Measurements from ENCODE around the gene CLK3.
A peak's percentile ranks its signal among the peaks of the same experiment; 100 is the strongest.
"Not testable (repeated sequence)": the region's sequence is repeated elsewhere in the genome, so short reads cannot be mapped to it uniquely, and the experiment has no call there.

Gene CLK3

GRCh38 chr15:74628199-74628598, 12.6 kb downstream of the CLK3 start:
- Histone ChIP-seq H3K27ac (ENCODE audit: low read length) (peak overlapping the region; percentile 92), H3K36me3 (replicated peaks; ENCODE audit: low read depth, low read length) (peaks cover 82% of the 10 kb centered on the region), H3K9ac (ENCODE audit: low read length) (peak overlapping the region; percentile 56; the same call in 1 of the 2 replicates), H2AFZ (ENCODE audit: low read depth, low read length) (no peak overlapping the region), H3K4me1 (ENCODE audit: low read length) (peaks cover 56% of the 10 kb centered on the region), H4K20me1 (ENCODE audit: insufficient read depth, low read length) (peaks cover 21% of the 10 kb centered on the region), H3K9me3 (ENCODE audit: insufficient read depth, low read length) (no peaks in the 10 kb centered on the region), H3K79me2 (ENCODE audit: low read length) (peaks cover 23% of the 10 kb centered on the region), H3K27me3 (ENCODE audit: low read depth, low read length) (no peaks in the 10 kb centered on the region), H3K4me2 (ENCODE audit: low read length) (no peak overlapping the region), H3K4me3 (ENCODE audit: low read length) (no peak overlapping the region)
- TF ChIP-seq, protein P1, sequence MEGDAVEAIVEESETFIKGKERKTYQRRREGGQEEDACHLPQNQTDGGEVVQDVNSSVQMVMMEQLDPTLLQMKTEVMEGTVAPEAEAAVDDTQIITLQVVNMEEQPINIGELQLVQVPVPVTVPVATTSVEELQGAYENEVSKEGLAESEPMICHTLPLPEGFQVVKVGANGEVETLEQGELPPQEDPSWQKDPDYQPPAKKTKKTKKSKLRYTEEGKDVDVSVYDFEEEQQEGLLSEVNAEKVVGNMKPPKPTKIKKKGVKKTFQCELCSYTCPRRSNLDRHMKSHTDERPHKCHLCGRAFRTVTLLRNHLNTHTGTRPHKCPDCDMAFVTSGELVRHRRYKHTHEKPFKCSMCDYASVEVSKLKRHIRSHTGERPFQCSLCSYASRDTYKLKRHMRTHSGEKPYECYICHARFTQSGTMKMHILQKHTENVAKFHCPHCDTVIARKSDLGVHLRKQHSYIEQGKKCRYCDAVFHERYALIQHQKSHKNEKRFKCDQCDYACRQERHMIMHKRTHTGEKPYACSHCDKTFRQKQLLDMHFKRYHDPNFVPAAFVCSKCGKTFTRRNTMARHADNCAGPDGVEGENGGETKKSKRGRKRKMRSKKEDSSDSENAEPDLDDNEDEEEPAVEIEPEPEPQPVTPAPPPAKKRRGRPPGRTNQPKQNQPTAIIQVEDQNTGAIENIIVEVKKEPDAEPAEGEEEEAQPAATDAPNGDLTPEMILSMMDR (IDR thresholded peaks at IDR 0.05; ENCODE audit: low read depth, low read length), result no peak
- TF ChIP-seq EZH2phosphoT487 (IDR thresholded peaks at IDR 0.05; ENCODE audit: low read depth), result no peak

- Histone ChIP-seq H3K9ac (ENCODE audit: low read length) (no peak overlapping the region), H3K27me3 (ENCODE audit: low read depth, low read length) (no peaks in the 10 kb centered on the region), H3K9me3 (ENCODE audit: insufficient read depth, low read length) (no peaks in the 10 kb centered on the region), H3K36me3 (replicated peaks; ENCODE audit: low read depth, low read length) (peaks cover 82% of the 10 kb centered on the region), H3K4me3 (ENCODE audit: low read length) (no peak overlapping the region), H2AFZ (ENCODE audit: low read depth, low read length) (no peak overlapping the region), H4K20me1 (ENCODE audit: insufficient read depth, low read length) (peaks cover 26% of the 10 kb centered on the region), H3K79me2 (ENCODE audit: low read length) (peaks cover 18% of the 10 kb centered on the region), H3K27ac (ENCODE audit: low read length) (peak overlapping the region; percentile 92), H3K4me1 (ENCODE audit: low read length) (peaks cover 63% of the 10 kb centered on the region), H3K4me2 (ENCODE audit: low read length) (no peak overlapping the region)
- TF ChIP-seq EZH2phosphoT487 (IDR thresholded peaks at IDR 0.05; ENCODE audit: low read depth), result no peak
- TF ChIP-seq, protein P1 (IDR thresholded peaks at IDR 0.05; ENCODE audit: low read depth, low read length), result no peak
These were observed 13.3 kb downstream of the CLK3 start for GRCh38 chr15:74628949-74629348.

DNA sequence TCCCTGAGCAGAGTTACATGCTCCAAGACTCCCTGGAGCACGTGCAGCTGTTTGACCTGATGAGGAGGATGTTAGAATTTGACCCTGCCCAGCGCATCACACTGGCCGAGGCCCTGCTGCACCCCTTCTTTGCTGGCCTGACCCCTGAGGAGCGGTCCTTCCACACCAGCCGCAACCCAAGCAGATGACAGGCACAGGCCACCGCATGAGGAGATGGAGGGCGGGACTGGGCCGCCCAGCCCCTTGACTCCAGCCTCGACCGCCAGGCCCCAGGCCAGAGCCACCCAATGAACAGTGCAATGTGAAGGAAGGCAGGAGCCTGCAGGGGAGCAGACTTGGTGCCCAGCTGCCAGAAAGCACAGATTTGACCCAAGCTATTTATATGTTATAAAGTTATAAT, 14.1 kb downstream of the CLK3 start:
- not testable (repeated sequence) for H3K27me3 ChIP-seq (ENCODE audit: low read depth, low read length); H3K4me3 ChIP-seq (ENCODE audit: low read length); H2AFZ ChIP-seq (ENCODE audit: low read depth, low read length); H3K9me3 ChIP-seq (ENCODE audit: insufficient read depth, low read length)
- Histone ChIP-seq H3K79me2 (ENCODE audit: low read length) (peaks cover 18% of the 10 kb centered on the region), H3K4me2 (ENCODE audit: low read length) (peak overlapping the region; percentile 34; the same call in 1 of the 2 replicates), H3K9ac (ENCODE audit: low read length) (peak overlapping the region; percentile 38), H3K36me3 (replicated peaks; ENCODE audit: low read depth, low read length) (peaks cover 83% of the 10 kb centered on the region), H4K20me1 (ENCODE audit: insufficient read depth, low read length) (peaks cover 27% of the 10 kb centered on the region), H3K4me1 (ENCODE audit: low read length) (peaks cover 66% of the 10 kb centered on the region), H3K27ac (ENCODE audit: low read length) (peak overlapping the region; percentile 88)

DNA sequence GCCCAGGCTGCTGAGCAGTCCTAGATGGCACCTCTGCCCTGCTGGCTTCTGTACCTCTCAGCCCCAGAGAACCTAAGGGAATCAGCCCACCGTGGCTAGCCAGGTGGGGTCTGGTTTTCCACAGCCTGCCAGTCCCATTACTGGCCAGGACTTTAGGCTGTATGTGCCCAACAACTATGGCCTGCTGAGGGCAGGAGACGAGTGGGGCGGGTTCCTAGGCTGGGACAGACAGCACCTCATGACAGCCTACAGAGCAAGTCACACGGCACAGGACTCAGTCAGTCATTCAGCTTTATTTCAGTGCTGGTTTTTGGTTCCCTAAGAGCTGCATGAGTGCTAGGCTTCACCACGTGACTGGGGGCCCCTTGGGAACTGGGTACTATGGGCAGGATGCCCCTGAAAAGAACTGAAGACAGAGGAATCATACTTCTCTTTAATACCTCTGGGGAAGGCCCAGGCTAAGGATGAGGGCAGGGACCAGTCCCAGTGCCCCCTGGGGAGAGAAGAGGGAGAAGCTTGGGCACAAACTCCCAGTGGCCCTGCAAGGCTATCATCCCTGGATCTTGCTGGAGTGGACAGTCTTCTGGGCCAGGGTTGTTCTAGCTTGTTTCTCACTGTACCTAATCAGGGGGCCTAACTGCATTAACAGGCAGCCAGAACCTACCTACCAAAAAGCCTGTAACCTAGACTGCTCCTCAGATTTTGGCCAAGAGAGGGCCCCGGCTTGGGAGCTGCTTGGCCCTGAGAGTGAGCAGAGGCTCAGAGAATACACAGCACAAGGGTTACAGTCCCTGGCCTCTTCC, 14.8 kb downstream of the CLK3 start:
- Histone ChIP-seq H2AFZ (ENCODE audit: low read depth, low read length) (no peak overlapping the region), H3K4me3 (ENCODE audit: low read length) (no peak overlapping the region), H3K79me2 (ENCODE audit: low read length) (peaks cover 18% of the 10 kb centered on the region), H3K9ac (ENCODE audit: low read length) (peak overlapping the region; percentile 38), H3K36me3 (replicated peaks; ENCODE audit: low read depth, low read length) (peaks cover 83% of the 10 kb centered on the region), H3K4me1 (ENCODE audit: low read length) (peaks cover 66% of the 10 kb centered on the region), H3K27me3 (ENCODE audit: low read depth, low read length) (no peaks in the 10 kb centered on the region), H3K4me2 (ENCODE audit: low read length) (peak overlapping the region; percentile 34), H4K20me1 (ENCODE audit: insufficient read depth, low read length) (peaks cover 33% of the 10 kb centered on the region), H3K27ac (ENCODE audit: low read length) (peak overlapping the region; percentile 88), H3K9me3 (ENCODE audit: insufficient read depth, low read length) (no peaks in the 10 kb centered on the region)
- TF ChIP-seq EZH2phosphoT487 (IDR thresholded peaks at IDR 0.05; ENCODE audit: low read depth), result no peak
- TF ChIP-seq, protein P1 (IDR thresholded peaks at IDR 0.05; ENCODE audit: low read depth, low read length), result no peak
